Measurements from ENCODE around the gene SDS. TPM values are rescaled to one million over a fixed set of nuclear protein-coding genes. Genes with fewer than 3 reads are reported as not detected.

Gene SDS
- total and polyA plus RNA-seq, 7 donors: 0.27 to 23.6 (median 3.9) TPM; not detected in 3

DNA sequence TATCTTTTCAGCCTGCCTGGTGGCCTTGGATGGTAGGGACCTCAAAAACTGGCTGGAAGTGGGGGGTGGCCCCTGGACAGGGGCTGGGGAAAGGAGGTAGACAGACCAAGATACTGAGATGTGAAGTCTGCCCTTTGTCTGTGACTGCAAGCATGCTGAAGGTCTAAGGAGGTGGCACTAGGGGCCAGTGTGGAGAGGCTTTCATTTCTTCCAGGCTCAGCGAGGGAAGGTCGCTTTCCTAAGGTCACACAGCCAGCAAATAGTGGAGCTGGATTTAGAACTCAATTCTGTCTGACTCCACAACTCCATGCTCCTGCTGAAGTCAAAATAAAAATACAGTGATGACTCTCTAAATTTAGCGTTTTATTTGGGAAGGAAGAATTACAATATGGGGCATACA lies 56.6 kb downstream of the SDS start:
- peaks cover 0 to 7% (median 0%) of the 10 kb centered on the region in 3 donors for H3K27me3 ChIP-seq
- no peak for DNase-seq
- H3K27ac ChIP-seq: no peak overlapping the region
- H3K36me3 ChIP-seq: no peaks in the 10 kb centered on the region
- no peaks in the 10 kb centered on the region for H3K4me1 ChIP-seq
- no peak overlapping the region for H3K4me3 ChIP-seq
- TF ChIP-seq POLR2A (IDR thresholded peaks at IDR 0.05) (no peak), EP300 (IDR thresholded peaks at IDR 0.05) (no peak), CTCF (IDR thresholded peaks at IDR 0.05) (no peak), POLR2AphosphoS5 (IDR thresholded peaks at IDR 0.05) (no peak)
- intact Hi-C loops (cut with DNase I): no loop called here
- WGBS, 2 donors: 93 to 95% methylated on average over 3 of the region's 3 CpGs
- H3K9me3 ChIP-seq: no peaks in the 10 kb centered on the region

- no peak overlapping the region for H3K4me3 ChIP-seq
- no peaks in the 10 kb centered on the region for H3K9me3 ChIP-seq
- 88 to 91% methylated on average over 5 of the region's 5 CpGs for WGBS, 2 donors
- no peaks in the 10 kb centered on the region for H3K4me1 ChIP-seq
- peaks cover 0 to 7% (median 0%) of the 10 kb centered on the region in 3 donors for H3K27me3 ChIP-seq
- TF ChIP-seq CTCF (IDR thresholded peaks at IDR 0.05) (no peak), POLR2A (IDR thresholded peaks at IDR 0.05) (no peak), POLR2AphosphoS5 (IDR thresholded peaks at IDR 0.05) (no peak), EP300 (IDR thresholded peaks at IDR 0.05) (no peak)
- H3K36me3 ChIP-seq: no peaks in the 10 kb centered on the region
- no peak overlapping the region for H3K27ac ChIP-seq
- DNase-seq: no peak
- intact Hi-C loops (cut with DNase I): no loop called here
Measured at GRCh38 chr12:113346353-113346752, 57.3 kb downstream of the SDS start.

DNA sequence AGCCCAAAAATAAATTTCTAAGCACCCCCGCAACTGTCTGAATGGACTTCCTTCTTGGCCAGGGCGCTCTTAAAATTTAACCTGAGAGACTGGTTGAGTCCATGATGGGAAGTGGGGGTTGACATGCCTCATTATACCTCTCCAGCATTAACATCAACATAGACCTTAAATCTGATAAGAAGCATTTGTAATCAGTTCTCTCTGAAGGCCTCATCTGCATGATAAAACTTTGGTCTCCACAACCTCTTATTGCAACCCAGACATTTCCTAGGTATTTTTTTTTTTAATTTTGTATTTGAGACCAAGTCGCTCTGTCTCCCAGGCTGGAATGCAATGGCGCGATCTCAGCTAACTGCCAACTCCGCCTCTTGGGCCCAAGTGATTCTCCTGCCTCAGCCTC lies 58.4 kb downstream of the SDS start:
- TF ChIP-seq CTCF (IDR thresholded peaks at IDR 0.05): no peak
- TF ChIP-seq POLR2AphosphoS5 (IDR thresholded peaks at IDR 0.05): no peak
- no peak for TF ChIP-seq POLR2A (IDR thresholded peaks at IDR 0.05)
- TF ChIP-seq EP300 (IDR thresholded peaks at IDR 0.05): no peak
- Histone ChIP-seq H3K27ac (no peak overlapping the region), H3K27me3 (peaks cover 0 to 7% (median 0%) of the 10 kb centered on the region in 3 donors), H3K36me3 (no peaks in the 10 kb centered on the region), H3K4me1 (no peaks in the 10 kb centered on the region), H3K9me3 (no peaks in the 10 kb centered on the region), H3K4me3 (no peak overlapping the region)
- 96 to 97% methylated on average over 6 of the region's 6 CpGs for WGBS, 2 donors
- intact Hi-C loops (cut with DNase I): no loop called here
- DNase-seq: no peak

Other genes with a start within 250 kb of the SDS start
- 10 to 100 TPM; 24.5 to 47.4 (median 40.8) TPM for gene DDX54, start 218.4 kb downstream of the SDS start, total RNA-seq
- 10 to 100 TPM; 19.2 to 82.8 (median 25.4) TPM for gene DDX54, start 218.4 kb downstream of the SDS start, polyA plus RNA-seq
- gene RITA1, start 218.2 kb downstream of the SDS start, total RNA-seq: 10 to 100 TPM; 12.5 to 18.3 (median 15.5) TPM
- 10 to 100 TPM; 16.2 to 28.4 (median 18.7) TPM for gene RITA1, start 218.2 kb downstream of the SDS start, polyA plus RNA-seq
- gene TPCN1, start 182.4 kb downstream of the SDS start, total RNA-seq: 10 to 100 TPM; 25.7 to 51.5 (median 28.9) TPM
- 10 to 100 TPM in 1 of 3 donors, 1 to 10 TPM in 2; 6.0 to 51.0 (median 9.7) TPM for gene TPCN1, start 182.4 kb downstream of the SDS start, polyA plus RNA-seq
- 10 to 100 TPM; 13.6 to 31.3 (median 23.4) TPM for gene SLC8B1, start 68.8 kb downstream of the SDS start, total RNA-seq
- 10 to 100 TPM in 2 of 3 donors, 1 to 10 TPM in 1; 8.4 to 38.5 (median 12.3) TPM for gene SLC8B1, start 68.8 kb downstream of the SDS start, polyA plus RNA-seq
- 10 to 100 TPM; 13.2 to 39.1 (median 16.4) TPM for gene PLBD2, start 45.3 kb downstream of the SDS start, total RNA-seq
- gene PLBD2, start 45.3 kb downstream of the SDS start, polyA plus RNA-seq: 10 to 100 TPM in 1 of 3 donors, 1 to 10 TPM in 2; 3.0 to 14.4 (median 8.3) TPM
- 1 to 10 TPM in 2 of 4 donors, under 1 TPM in 2; 0.82 to 1.9 (median 0.95) TPM for gene SDSL, start 18.5 kb upstream of the SDS start, total RNA-seq
- 10 to 100 TPM; 24.3 to 33.0 (median 32.6) TPM for gene SDSL, start 18.5 kb upstream of the SDS start, polyA plus RNA-seq
- gene LHX5, start 68.0 kb upstream of the SDS start, total RNA-seq: not detected
- gene LHX5, start 68.0 kb upstream of the SDS start, polyA plus RNA-seq: not detected

All from sigmoid colon (tissue), 7 donors.